Measurements from ENCODE around the gene PRRG4.
"Not testable (repeated sequence)": the region's sequence is repeated elsewhere in the genome, so short reads cannot be mapped to it uniquely, and the experiment has no call there.

The PRRG4 gene

DNA sequence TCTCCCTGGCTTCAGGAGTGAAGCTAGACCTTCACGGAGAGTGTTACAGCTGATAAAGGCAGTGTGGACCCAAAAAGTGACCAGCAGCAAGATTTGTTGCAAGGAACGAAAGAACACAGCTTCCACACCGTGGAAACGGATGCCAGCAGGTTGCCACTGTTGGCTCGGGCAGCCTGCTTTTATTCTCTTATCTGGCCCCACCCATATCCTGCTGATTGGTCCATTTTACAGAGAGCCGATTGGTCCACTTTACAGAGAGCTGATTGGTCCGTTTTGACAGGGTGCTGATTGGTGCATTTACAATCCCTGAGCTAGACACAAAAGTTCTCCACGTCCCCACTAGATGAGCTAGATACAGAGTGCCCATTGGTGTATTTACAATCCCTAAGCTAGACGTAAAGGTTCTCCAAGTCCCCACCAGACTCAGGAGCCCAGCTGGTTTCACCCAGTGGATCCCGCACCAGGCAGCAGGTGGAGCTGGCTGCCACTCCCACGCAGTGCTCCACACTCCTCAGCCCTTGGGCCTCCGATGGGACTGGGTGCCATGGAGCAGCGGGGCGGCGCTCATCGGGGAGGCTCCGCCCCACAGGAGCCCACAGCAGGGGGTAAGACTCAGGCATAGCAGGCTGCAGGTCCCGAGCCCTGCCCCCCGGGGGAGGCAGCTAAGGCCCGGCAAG is 58.1 kb downstream of the PRRG4 start:
- not testable (repeated sequence) for DNase-seq

GRCh38 chr11:32888384-32888710 is 58.6 kb downstream of the PRRG4 start:
- not testable (repeated sequence) for DNase-seq

- DNase-seq = no peak
Observed at GRCh38 chr11:32888805-32889204, 59.1 kb downstream of the PRRG4 start.

- DNase-seq = no peak
Observed at GRCh38 chr11:32890843-32891656, 61.3 kb downstream of the PRRG4 start.

- peak; percentile 27 for DNase-seq
Observed at GRCh38 chr11:32891657-32892354, 62.1 kb downstream of the PRRG4 start.

GRCh38 chr11:32892355-32893092 is 62.8 kb downstream of the PRRG4 start, which contains the start of gene QSER1:
Gene QSER1 (plus strand): TSS chr11:32892811. CDS start chr11:32893126, 315 bp downstream.
- peak; percentile 74 for DNase-seq

DNA sequence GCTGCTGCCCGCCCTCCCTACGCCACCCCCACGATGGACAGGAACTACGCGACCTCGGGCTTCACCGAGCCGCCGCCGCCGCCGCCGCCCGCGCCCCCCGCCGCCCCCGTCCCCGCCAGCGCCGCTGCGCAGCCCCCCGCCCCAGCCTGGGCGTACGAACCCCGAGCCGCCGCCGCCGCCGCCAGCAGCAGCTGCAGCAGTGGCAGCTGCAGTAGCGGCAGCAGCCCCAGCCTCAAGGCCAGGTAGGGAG is 63.3 kb downstream of the PRRG4 start:
- DNase-seq = no peak

GRCh38 chr11:32893343-32894148 is 63.8 kb downstream of the PRRG4 start:
- peak; percentile 57 for DNase-seq

- peak; percentile 69 for DNase-seq
Observed at GRCh38 chr11:32894149-32894827, 64.6 kb downstream of the PRRG4 start.

DNA sequence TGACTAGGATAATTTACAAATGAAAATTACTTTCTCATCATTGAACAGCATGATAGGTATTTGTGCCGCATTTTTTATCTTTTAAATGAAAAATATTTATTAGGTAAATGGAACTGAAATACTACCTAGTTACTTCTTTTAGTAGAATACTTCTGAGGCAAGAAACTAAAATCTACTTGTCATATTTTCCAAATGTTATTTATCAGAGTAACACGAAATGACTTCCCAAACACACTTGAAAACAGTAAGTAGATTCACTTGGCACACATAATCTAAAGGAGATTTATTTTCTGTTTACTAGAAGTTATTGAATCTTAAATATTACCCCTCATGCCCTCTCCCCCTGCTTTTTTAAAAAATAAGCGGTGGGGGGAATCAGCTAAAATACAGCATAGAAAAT is 65.2 kb downstream of the PRRG4 start:
- DNase-seq = no peak

DNA sequence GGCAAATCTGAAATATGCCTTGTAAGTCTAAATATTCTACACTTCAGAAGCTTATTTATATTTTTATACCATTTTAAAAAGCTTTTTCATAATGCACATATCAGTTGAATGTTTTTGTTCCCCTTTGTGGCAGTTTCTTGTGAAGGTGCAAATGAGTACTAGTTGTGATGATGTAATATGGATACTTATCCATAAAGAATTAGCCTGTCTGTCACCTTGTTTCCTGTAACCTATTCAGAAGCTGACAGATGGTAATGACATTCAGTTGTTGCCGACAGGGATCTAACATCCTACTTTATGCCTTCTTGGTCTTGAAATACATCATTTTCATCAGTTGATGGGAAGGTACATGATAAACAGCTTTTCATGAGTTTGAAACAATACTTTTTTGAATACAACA is 65.7 kb downstream of the PRRG4 start:
- no peak for DNase-seq

- no peak for DNase-seq
Observed at GRCh38 chr11:32897103-32897502, 67.4 kb downstream of the PRRG4 start.

DNA sequence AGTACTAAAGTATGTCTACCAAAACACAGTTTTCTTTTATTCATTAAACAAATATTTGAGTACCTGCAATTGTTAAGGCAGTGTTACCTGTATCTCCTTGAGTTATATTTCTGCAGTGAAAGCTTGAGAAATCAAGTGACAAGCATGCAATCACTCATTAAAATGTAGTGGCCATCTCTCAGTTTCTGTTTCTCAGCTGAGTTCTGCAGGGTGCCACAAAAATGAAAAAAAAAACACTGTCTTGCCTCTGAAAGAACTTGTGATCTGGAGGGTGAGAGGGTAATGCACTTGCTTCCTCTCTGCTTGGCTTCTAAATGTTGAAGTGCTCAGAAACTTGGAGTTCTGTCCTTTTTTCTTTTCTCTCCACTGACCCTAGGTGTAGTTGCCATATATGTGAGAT is 69.7 kb downstream of the PRRG4 start:
- DNase-seq = peak; percentile 55

- DNase-seq = peak; percentile 47
Observed at GRCh38 chr11:32902089-32902665, 72.5 kb downstream of the PRRG4 start.

DNA sequence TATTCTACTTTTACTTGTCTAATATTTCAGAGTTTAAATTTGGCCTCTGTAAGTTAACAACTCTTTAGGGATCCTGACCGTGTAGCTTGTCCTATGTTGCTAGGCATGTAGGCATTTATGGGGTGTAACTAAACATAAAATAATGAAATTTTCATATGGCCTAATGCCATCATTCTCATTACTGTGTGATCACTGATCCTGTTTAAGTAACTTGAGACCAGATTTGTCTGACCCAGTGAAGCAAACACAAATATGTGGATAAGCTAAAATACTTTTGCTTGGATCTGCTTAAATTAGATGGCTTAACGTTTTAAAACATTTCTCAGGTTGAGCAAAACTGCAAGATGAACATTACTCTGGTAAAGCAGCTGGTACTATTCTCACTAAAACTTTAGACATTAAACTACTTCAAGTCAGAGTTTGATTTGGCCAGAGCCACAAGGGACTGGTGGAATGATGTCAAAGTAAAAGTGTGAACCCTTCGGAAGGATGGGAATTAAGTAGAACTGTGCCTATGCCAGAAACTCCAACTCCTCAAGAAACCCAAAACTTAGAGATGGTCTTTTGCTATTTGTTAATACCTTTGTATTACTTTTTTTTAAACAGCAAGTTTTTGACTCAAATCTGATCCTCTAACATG is 75.4 kb downstream of the PRRG4 start:
- no peak for DNase-seq
